Ishikawa (cell line): ENCODE results near the gene VSTM2B.

Source experiments
- CEBPB ChIP-seq: IDR thresholded peaks from 2 replicates; pipeline ENCODE4 v1.6.1; 2012
- CREB1 ChIP-seq: IDR thresholded peaks from 2 replicates; pipeline ENCODE4 v1.6.1; 2012; ENCODE audit warnings: low read depth
- EGR1 ChIP-seq: IDR thresholded peaks from 2 replicates; pipeline ENCODE4 v1.6.1; 2012
- EP300 ChIP-seq: IDR thresholded peaks from 2 replicates; pipeline ENCODE4 v1.6.1; 2012; ENCODE audit warnings: borderline replicate concordance
- FOXM1 ChIP-seq: IDR thresholded peaks from 2 replicates; pipeline ENCODE4 v1.6.1; 2012; ENCODE audit warnings: low read depth, borderline replicate concordance
- MAX ChIP-seq: IDR thresholded peaks from 2 replicates; pipeline ENCODE4 v1.6.1; 2012
- NFIC ChIP-seq: IDR thresholded peaks from 2 replicates; pipeline ENCODE4 v1.6.1; 2012
- RAD21 ChIP-seq: IDR thresholded peaks from 2 replicates; pipeline ENCODE4 v1.6.1; 2012; ENCODE audit warnings: low read depth
- REST ChIP-seq: IDR thresholded peaks from 2 replicates; pipeline ENCODE4 v1.6.1; 2012; ENCODE audit warnings: low read depth, mild to moderate bottlenecking
- TAF1 ChIP-seq: IDR thresholded peaks from 2 replicates; pipeline ENCODE4 v1.6.1; 2012; ENCODE audit warnings: low read depth, mild to moderate bottlenecking
- TCF12 ChIP-seq: IDR thresholded peaks from 2 replicates; pipeline ENCODE4 v1.6.1; 2012; ENCODE audit warnings: low read depth
- TEAD4 ChIP-seq: IDR thresholded peaks from 2 replicates; pipeline ENCODE4 v1.6.1; 2012
- USF1 ChIP-seq: IDR thresholded peaks from 2 replicates; pipeline ENCODE4 v1.6.1; 2012
- YY1 ChIP-seq: IDR thresholded peaks from 2 replicates; pipeline ENCODE4 v1.6.1; 2012; ENCODE audit warnings: low read depth
- ZBTB7A ChIP-seq: IDR thresholded peaks from 2 replicates; pipeline ENCODE4 v1.6.1; 2012; ENCODE audit warnings: low read depth

The VSTM2B gene

GRCh38 chr19:29517946-29518345 is 7.8 kb upstream of the VSTM2B start:
- no peak for TF ChIP-seq USF1
- TF ChIP-seq YY1, result no peak
- TF ChIP-seq TCF12, result no peak
- TF ChIP-seq RAD21, result no peak
- TF ChIP-seq TEAD4, result no peak
- TF ChIP-seq MAX, result no peak
- TF ChIP-seq FOXM1, result no peak
- no peak for TF ChIP-seq CEBPB
- TF ChIP-seq ZBTB7A, result no peak
- TF ChIP-seq REST, result no peak
- TF ChIP-seq EGR1, result no peak
- no peak for TF ChIP-seq EP300
- no peak for TF ChIP-seq CREB1
- no peak for TF ChIP-seq NFIC
- TF ChIP-seq TAF1, result no peak

GRCh38 chr19:29519146-29519545 is 6.6 kb upstream of the VSTM2B start:
- TF ChIP-seq FOXM1 (no peak), ZBTB7A (no peak), TEAD4 (no peak), EGR1 (no peak)

GRCh38 chr19:29519931-29520330 is 5.9 kb upstream of the VSTM2B start:
- no peak for TF ChIP-seq EGR1
- no peak for TF ChIP-seq TAF1
- no peak for TF ChIP-seq FOXM1
- TF ChIP-seq REST, result no peak
- no peak for TF ChIP-seq TCF12
- no peak for TF ChIP-seq USF1
- no peak for TF ChIP-seq MAX
- no peak for TF ChIP-seq TEAD4
- no peak for TF ChIP-seq RAD21
- TF ChIP-seq EP300, result no peak
- TF ChIP-seq CEBPB, result no peak

- TF ChIP-seq MAX (no peak), TCF12 (no peak), REST (no peak), TAF1 (no peak), ZBTB7A (no peak), EGR1 (no peak), CEBPB (no peak)
These were observed 5.4 kb upstream of the VSTM2B start for GRCh38 chr19:29520390-29520789.

- TF ChIP-seq TCF12, result no peak
These were observed 4.3 kb upstream of the VSTM2B start for GRCh38 chr19:29521291-29522075.
